Measurements from ENCODE around the gene SNTB2.

DNA sequence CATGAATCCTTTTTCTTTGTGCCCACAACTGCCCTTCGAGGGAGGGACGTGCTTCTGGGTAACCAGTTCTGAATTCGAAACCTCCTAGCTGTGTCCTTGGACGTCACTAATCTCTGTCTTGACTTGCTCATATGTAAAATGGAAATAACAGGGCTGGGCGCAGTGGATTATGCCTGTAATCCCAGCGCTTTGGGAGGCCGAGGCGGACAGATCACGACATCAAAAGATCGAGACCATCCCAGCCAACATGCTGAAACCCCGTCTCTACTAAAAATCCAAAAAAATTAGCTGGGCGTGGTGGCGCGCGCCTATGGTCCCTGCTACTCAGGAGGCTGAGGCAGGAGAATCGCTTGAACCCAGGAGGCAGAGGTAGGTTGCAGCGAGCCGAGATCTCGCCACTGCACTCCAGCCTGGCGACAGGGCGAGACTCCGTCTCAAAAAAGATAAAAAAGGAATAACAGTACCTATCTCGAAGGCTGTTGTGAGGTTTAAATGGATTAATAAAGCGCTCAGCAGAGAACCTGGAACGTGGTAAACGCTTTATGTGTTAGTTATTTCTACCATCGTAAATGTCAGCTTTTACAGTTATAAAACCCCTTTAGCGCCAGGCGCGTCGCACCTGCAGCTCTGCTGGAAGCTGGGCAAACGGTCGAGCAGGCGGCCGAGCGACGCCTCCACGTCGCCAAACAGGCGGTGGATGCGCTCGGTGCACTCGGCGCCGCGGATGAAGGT is 151.8 kb downstream of the SNTB2 start:
- no peak for TF ChIP-seq POLR2A (IDR thresholded peaks at IDR 0.05; ENCODE audit: low read depth, low read length)
- no peak for TF ChIP-seq POLR2AphosphoS5 (IDR thresholded peaks at IDR 0.05; ENCODE audit: low read depth, low read length)

All from GM12892 (cell line).